OCI-LY7 (cell line): ENCODE data around the gene MUC4. TPM values are rescaled to one million over a fixed set of nuclear protein-coding genes. Genes with fewer than 3 reads are reported as not detected.

Experiments
- BruUV-seq: library from RNA; stranded (reverse); fragments of 400-500 nt; replicated peaks from 2 replicates; lab custom pipeline; 2021; lab: Mats Ljungman, UMichigan
- CTCF ChIA-PET: fragments of 300-600 bp; sonication (Branson Sonifier 250); formaldehyde crosslinking; loops from one replicate; lab custom pipeline; 2022; ENCODE audit warnings: antibody characterized with exemption; ENCODE audit not compliant: unreplicated experiment; lab: Charles Lee
- POLR2A ChIA-PET: fragments of 300-600 bp; sonication (Branson Sonifier 250); formaldehyde crosslinking; loops from one replicate; lab custom pipeline; 2022; ENCODE audit warnings: antibody characterized with exemption; lab: Charles Lee
- DNase-seq: peaks from one replicate; pipeline ENCODE4 v3.0.0-alpha.2; 2015; ENCODE audit warnings: low spot score
- H2AFZ ChIP-seq: fragments of 200-600 bp; sonication (generic), shearing (Covaris generic); 2 replicates; pipeline ENCODE4 v1.6.1; 2014; ENCODE audit warnings: mild to moderate bottlenecking, antibody characterized with exemption, low read length, moderate library complexity
- H3K27ac ChIP-seq: fragments of 200-600 bp; sonication (generic); 2 replicates; pipeline ENCODE4 v1.5.1; 2014; ENCODE audit warnings: mixed run types, low read depth, mild to moderate bottlenecking, moderate library complexity, low read length, inconsistent platforms; ENCODE audit not compliant: poor library complexity, severe bottlenecking
- H3K36me3 ChIP-seq: fragments of 200-600 bp; sonication (generic); 2 replicates; pipeline ENCODE4 v1.6.1; 2014; ENCODE audit warnings: mild to moderate bottlenecking, antibody characterized with exemption, low read length, moderate library complexity, mixed read lengths; ENCODE audit not compliant: insufficient read depth
- H3K4me1 ChIP-seq: fragments of 200-600 bp; sonication (generic); 2 replicates; pipeline ENCODE4 v1.5.1; 2014; ENCODE audit warnings: mild to moderate bottlenecking, low read length; ENCODE audit not compliant: insufficient read depth, poor library complexity, severe bottlenecking
- H3K4me2 ChIP-seq: fragments of 200-600 bp; sonication (generic); 2 replicates; pipeline ENCODE4 v1.6.1; 2014; ENCODE audit warnings: mild to moderate bottlenecking, low read length
- H3K4me3 ChIP-seq: fragments of 200-600 bp; sonication (generic); 2 replicates; pipeline ENCODE4 v1.5.1; 2014; ENCODE audit warnings: mild to moderate bottlenecking, low read depth, low read length; ENCODE audit not compliant: poor library complexity, severe bottlenecking
- H3K79me2 ChIP-seq: fragments of 200-600 bp; sonication (generic); 2 replicates; pipeline ENCODE4 v1.6.1; 2016; ENCODE audit warnings: low read depth, mild to moderate bottlenecking, low read length, moderate library complexity, mixed read lengths; ENCODE audit not compliant: insufficient read depth
- H3K9me2 ChIP-seq: fragments of 200-600 bp; sonication (generic); 2 replicates; pipeline ENCODE4 v1.6.1; 2016; ENCODE audit warnings: mild to moderate bottlenecking, low read length, mixed read lengths; ENCODE audit not compliant: insufficient read depth
- H3K9me3 ChIP-seq: fragments of 200-600 bp; sonication (generic); 2 replicates; pipeline ENCODE4 v1.6.1; 2014; ENCODE audit warnings: mild to moderate bottlenecking, mixed run types, low read length, mixed read lengths
- H4K20me1 ChIP-seq: fragments of 200-600 bp; sonication (generic); 2 replicates; pipeline ENCODE4 v1.6.1; 2014; ENCODE audit warnings: mild to moderate bottlenecking, antibody characterized with exemption, low read length, moderate library complexity, mixed read lengths; ENCODE audit not compliant: insufficient read depth
- EZH2phosphoT487 ChIP-seq: fragments of 200-600 bp; sonication (generic); IDR thresholded peaks from 2 replicates; pipeline ENCODE4 v1.6.1; 2018; ENCODE audit warnings: low read depth, borderline replicate concordance, mild to moderate bottlenecking, mixed run types, antibody characterized with exemption, low read length, moderate library complexity, mixed read lengths
- intact Hi-C: fragments of 100-400 bp; cut with micrococcal nuclease; formaldehyde crosslinking; loops from one replicate; pipeline ENCODE4 v1.10.0; 2022; ENCODE audit not compliant: unreplicated experiment
- total RNA-seq, 2 experiments: library from RNA; depleted of rRNA in 1 of 2; stranded (reverse); fragments of >200 nt in 1 of 2; shearing (Covaris generic) in 1 of 2; gene quantifications; 2 replicates each; pipeline ENCODE4 v1.2.3, GENCODE V29; 2014 to 2022
- TF ChIP-seq, protein P1 (sequence below): fragments of 200-600 bp; sonication (generic); conservative IDR thresholded peaks from 2 replicates; pipeline ENCODE4 v1.5.1; 2014; ENCODE audit warnings: mild to moderate bottlenecking, antibody characterized with exemption, low read length, moderate library complexity, mixed read lengths

The MUC4 gene
- total RNA-seq, 2 experiments from 2014 or later: 0.03 to 0.42 TPM

DNA sequence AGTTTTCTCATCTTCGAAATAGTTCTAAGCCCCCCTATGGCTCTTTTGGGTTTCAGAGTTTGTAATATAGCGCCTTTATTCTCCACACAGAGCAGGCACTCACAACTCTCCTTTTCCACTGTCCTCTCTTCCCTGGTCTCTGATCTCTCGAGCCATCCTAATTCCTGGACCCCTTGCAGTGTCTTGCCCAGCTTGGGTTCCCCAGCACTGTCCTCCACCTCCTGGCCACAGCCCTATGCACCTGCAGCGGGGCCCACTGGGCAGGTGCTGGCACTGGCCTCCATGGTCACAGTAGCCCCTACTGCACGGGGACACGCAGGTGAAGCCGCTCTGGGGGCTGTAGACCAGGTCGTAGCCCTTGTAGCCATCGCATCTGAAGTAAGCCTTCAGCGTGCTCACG is 63.1 kb downstream of the MUC4 start:
- Histone ChIP-seq H3K9me3 (no peaks in the 10 kb centered on the region), H3K79me2 (no peaks in the 10 kb centered on the region), H3K27ac (no peak overlapping the region), H4K20me1 (no peaks in the 10 kb centered on the region), H3K4me1 (no peaks in the 10 kb centered on the region), H3K4me2 (no peak overlapping the region), H3K36me3 (no peaks in the 10 kb centered on the region), H2AFZ (no peak overlapping the region), H3K9me2 (no peaks in the 10 kb centered on the region), H3K4me3 (no peak overlapping the region)
- POLR2A ChIA-PET: no interaction called here
- intact Hi-C loops: loop anchor here (5.0 kb wide), 1 partner anchor 244 kb away; no protein-coding TSS in a partner anchor
- DNase-seq: no peak
- CTCF ChIA-PET: no interaction called here
- BruUV-seq: no TSS peak
- TF ChIP-seq EZH2phosphoT487: no peak
- TF ChIP-seq, protein P1, sequence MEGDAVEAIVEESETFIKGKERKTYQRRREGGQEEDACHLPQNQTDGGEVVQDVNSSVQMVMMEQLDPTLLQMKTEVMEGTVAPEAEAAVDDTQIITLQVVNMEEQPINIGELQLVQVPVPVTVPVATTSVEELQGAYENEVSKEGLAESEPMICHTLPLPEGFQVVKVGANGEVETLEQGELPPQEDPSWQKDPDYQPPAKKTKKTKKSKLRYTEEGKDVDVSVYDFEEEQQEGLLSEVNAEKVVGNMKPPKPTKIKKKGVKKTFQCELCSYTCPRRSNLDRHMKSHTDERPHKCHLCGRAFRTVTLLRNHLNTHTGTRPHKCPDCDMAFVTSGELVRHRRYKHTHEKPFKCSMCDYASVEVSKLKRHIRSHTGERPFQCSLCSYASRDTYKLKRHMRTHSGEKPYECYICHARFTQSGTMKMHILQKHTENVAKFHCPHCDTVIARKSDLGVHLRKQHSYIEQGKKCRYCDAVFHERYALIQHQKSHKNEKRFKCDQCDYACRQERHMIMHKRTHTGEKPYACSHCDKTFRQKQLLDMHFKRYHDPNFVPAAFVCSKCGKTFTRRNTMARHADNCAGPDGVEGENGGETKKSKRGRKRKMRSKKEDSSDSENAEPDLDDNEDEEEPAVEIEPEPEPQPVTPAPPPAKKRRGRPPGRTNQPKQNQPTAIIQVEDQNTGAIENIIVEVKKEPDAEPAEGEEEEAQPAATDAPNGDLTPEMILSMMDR: no peak

DNA sequence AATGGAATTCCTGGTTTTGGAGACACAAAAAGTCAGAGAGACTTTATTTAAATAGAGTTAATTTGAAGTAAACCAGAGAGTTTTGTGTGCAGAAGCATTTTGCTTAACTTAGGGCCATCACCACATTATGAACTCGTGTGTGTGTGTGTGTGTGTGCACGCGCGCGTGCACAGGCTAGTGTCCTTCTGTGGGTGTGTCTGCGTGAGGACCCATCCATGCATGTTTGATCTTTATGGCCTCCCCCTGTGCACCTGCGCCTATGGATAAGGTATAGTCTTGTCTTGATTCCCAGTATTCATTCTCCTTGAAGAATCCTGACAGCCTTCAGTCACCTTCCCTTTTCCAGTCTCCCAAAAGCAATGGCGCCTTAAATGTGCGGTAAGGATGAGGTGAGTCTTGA is 65.0 kb downstream of the MUC4 start:
- Histone ChIP-seq H3K27ac (no peak overlapping the region), H3K9me2 (no peaks in the 10 kb centered on the region), H3K79me2 (no peaks in the 10 kb centered on the region), H3K9me3 (no peaks in the 10 kb centered on the region), H3K4me1 (no peaks in the 10 kb centered on the region), H3K4me3 (no peak overlapping the region), H3K36me3 (no peaks in the 10 kb centered on the region), H4K20me1 (no peaks in the 10 kb centered on the region), H3K4me2 (no peak overlapping the region), H2AFZ (no peak overlapping the region)
- ChIA-PET CTCF (no interaction called here), POLR2A (interaction anchor here (0.7 kb wide), 1 partner anchor 215 kb away, joined by 3 read pairs; no protein-coding TSS in a partner anchor)
- no TSS peak for BruUV-seq
- intact Hi-C loops: loop anchor here (5.0 kb wide), 1 partner anchor 246 kb away; no protein-coding TSS in a partner anchor
- no peak for DNase-seq
- TF ChIP-seq, protein P1: no peak
- TF ChIP-seq EZH2phosphoT487: no peak

DNA sequence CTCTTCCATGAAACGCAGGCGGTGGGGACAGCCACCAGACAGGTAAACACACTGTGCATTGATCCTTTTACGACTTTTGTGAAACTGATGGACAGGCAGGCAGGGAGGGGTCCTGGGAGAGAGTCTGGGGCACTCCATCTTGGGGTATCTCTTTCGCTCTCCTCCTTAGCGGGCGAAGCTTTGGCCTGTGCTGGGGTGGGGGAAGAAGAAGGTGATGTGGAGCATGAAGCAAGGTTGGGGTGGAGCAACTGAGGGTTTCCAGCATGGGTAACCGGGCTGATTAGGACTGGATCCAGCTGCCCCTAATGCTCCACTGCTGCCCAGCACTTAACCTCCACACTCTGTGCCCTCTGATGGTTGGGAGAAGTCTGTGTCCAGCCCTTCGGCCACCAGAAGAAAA is 65.4 kb downstream of the MUC4 start:
- no peaks in the 10 kb centered on the region for H3K9me2 ChIP-seq
- H3K79me2 ChIP-seq: no peaks in the 10 kb centered on the region
- no peaks in the 10 kb centered on the region for H3K9me3 ChIP-seq
- H3K4me1 ChIP-seq: no peaks in the 10 kb centered on the region
- no peaks in the 10 kb centered on the region for H3K36me3 ChIP-seq
- TF ChIP-seq, protein P1: no peak
- TF ChIP-seq EZH2phosphoT487: no peak
- no peak overlapping the region for H3K27ac ChIP-seq
- ChIA-PET POLR2A (no interaction called here), CTCF (no interaction called here)
- H4K20me1 ChIP-seq: no peaks in the 10 kb centered on the region
- no peak overlapping the region for H2AFZ ChIP-seq
- H3K4me3 ChIP-seq: no peak overlapping the region
- no peak for DNase-seq
- no peak overlapping the region for H3K4me2 ChIP-seq
- no TSS peak for BruUV-seq
- intact Hi-C loops: loop anchor here (5.0 kb wide), 1 partner anchor 246 kb away; no protein-coding TSS in a partner anchor
